BJ (cell line): ENCODE measurements around the gene ZNF225. TPM values are rescaled to one million over a fixed set of nuclear protein-coding genes. Genes with fewer than 3 reads are reported as not detected.

Experiments
- CTCF ChIA-PET: fragments of 350-600 bp; formaldehyde crosslinking; extraction: SDS; loops from one replicate; lab custom pipeline; 2021; ENCODE audit warnings: antibody characterized with exemption, inconsistent platforms; lab: Yijun Ruan, JAX
- POLR2A ChIA-PET: fragments of 300-600 bp; sonication (Branson Sonifier 250); formaldehyde crosslinking; extraction: SDS; loops from one replicate; lab custom pipeline; 2021; ENCODE audit warnings: antibody characterized with exemption; lab: Charles Lee
- DNase-seq: peaks from one replicate; pipeline ENCODE4 v3.0.0-alpha.2; 2011; ENCODE audit warnings: low read depth
- H3K27me3 ChIP-seq: 2 replicates; pipeline ENCODE4 v1.6.0; 2011; ENCODE audit warnings: low read length; ENCODE audit not compliant: control insufficient read depth, insufficient read depth
- H3K36me3 ChIP-seq: 2 replicates; pipeline ENCODE4 v1.5.1; 2011; ENCODE audit warnings: low read length; ENCODE audit not compliant: control insufficient read depth, insufficient read depth
- H3K4me3 ChIP-seq: 2 replicates; pipeline ENCODE4 v1.5.1; 2011; ENCODE audit warnings: low read depth, mild to moderate bottlenecking, control low read depth, low read length
- CTCF ChIP-seq: IDR thresholded peaks from 2 replicates; pipeline ENCODE4 v1.5.1; 2011; ENCODE audit warnings: low read depth, mild to moderate bottlenecking, control low read depth, inconsistent platforms, low read length, moderate library complexity; ENCODE audit not compliant: insufficient read depth
- polyA plus RNA-seq: library from polyadenylated mRNA; depleted of rRNA; stranded (reverse); fragments of >200 nt; gene quantifications from 2 replicates; pipeline ENCODE4 v1.2.3, GENCODE V29; 2011; rRNA removed
- small RNA-seq: library from RNA; depleted of rRNA; stranded (forward); fragments of <200 nt; gene quantifications from one replicate; pipeline ENCODE3, GENCODE V24; 2012; ENCODE audit warnings: low replicate concordance, low read depth; ENCODE audit not compliant: insufficient read length

Gene ZNF225
- polyA plus RNA-seq, 1 experiment, result 1.3 TPM

- no peak for TF ChIP-seq CTCF
- no peaks in the 10 kb centered on the region for H3K27me3 ChIP-seq
- H3K4me3 ChIP-seq, result no peak overlapping the region
- POLR2A ChIA-PET, result no interaction called here
- DNase-seq, result no peak
- H3K36me3 ChIP-seq, result peaks cover 20% of the 10 kb centered on the region
- CTCF ChIA-PET, result interaction anchor here (0.6 kb wide), 1 partner anchor 53 kb away, joined by 3 read pairs; no protein-coding TSS in a partner anchor
Observed at GRCh38 chr19:44176590-44176989, 63.4 kb downstream of the ZNF225 start.

GRCh38 chr19:44180968-44181367, 67.8 kb downstream of the ZNF225 start:
- peaks cover 6% of the 10 kb centered on the region; the same call in 1 of the 2 replicates for H3K36me3 ChIP-seq
- no peak for DNase-seq
- no peaks in the 10 kb centered on the region for H3K27me3 ChIP-seq
- ChIA-PET CTCF (no interaction called here), POLR2A (no interaction called here)
- TF ChIP-seq CTCF, result no peak
- no peak overlapping the region for H3K4me3 ChIP-seq

GRCh38 chr19:44182145-44182544, 68.9 kb downstream of the ZNF225 start:
- no peak for DNase-seq
- Histone ChIP-seq H3K4me3 (no peak overlapping the region), H3K36me3 (no peaks in the 10 kb centered on the region), H3K27me3 (no peaks in the 10 kb centered on the region)
- CTCF ChIA-PET, result no interaction called here
- no peak for TF ChIP-seq CTCF
- POLR2A ChIA-PET, result no interaction called here

Small RNAs within 50 kb of the gene (small RNA-seq; reads per million reads assigned to genes)
- not detected for gene RNU6-902P

Other genes starting within 250 kb of the ZNF225 start
- 1.3 and 2.5 TPM in 2 replicates for gene ZNF404, start 229.4 kb upstream of the ZNF225 start, polyA plus RNA-seq
- 8.8 and 11.3 TPM in 2 replicates for gene ZNF45, start 178.1 kb upstream of the ZNF225 start, polyA plus RNA-seq
- 0.64 and 1.2 TPM in 2 replicates for gene ZNF221, start 162.2 kb upstream of the ZNF225 start, polyA plus RNA-seq
- 2.4 and 3.5 TPM in 2 replicates for gene ZNF155, start 129.2 kb upstream of the ZNF225 start, polyA plus RNA-seq
- gene ZNF230, start 110.4 kb upstream of the ZNF225 start, polyA plus RNA-seq, result 2.1 and 3.3 TPM in 2 replicates
- gene ZNF222, start 88.0 kb upstream of the ZNF225 start, polyA plus RNA-seq, result 3.2 and 5.4 TPM in 2 replicates
- 2.1 and 3.8 TPM in 2 replicates for gene ZNF223, start 61.4 kb upstream of the ZNF225 start, polyA plus RNA-seq
- 1.0 and 1.4 TPM in 2 replicates for gene ZNF284, start 41.2 kb upstream of the ZNF225 start, polyA plus RNA-seq
- 13.2 and 17.1 TPM in 2 replicates for gene ZNF224, start 19.0 kb upstream of the ZNF225 start, polyA plus RNA-seq
- gene ZNF234, start 28.2 kb downstream of the ZNF225 start, polyA plus RNA-seq, result 3.1 and 5.0 TPM in 2 replicates
- gene ZNF226, start 51.7 kb downstream of the ZNF225 start, polyA plus RNA-seq, result 11.0 and 16.4 TPM in 2 replicates
- 5.9 and 7.7 TPM in 2 replicates for gene ZNF227, start 99.1 kb downstream of the ZNF225 start, polyA plus RNA-seq
- gene ZNF233, start 146.5 kb downstream of the ZNF225 start, polyA plus RNA-seq, result 0.61 and 1.4 TPM in 2 replicates
- 1.3 and 2.7 TPM in 2 replicates for gene ZNF235, start 191.6 kb downstream of the ZNF225 start, polyA plus RNA-seq
- 1.9 and 4.0 TPM in 2 replicates for gene ZNF112, start 243.3 kb downstream of the ZNF225 start, polyA plus RNA-seq